ENCODE results near the gene MBD5.
"Not testable (repeated sequence)": the region's sequence is repeated elsewhere in the genome, so short reads cannot be mapped to it uniquely, and the experiment has no call there.

Gene MBD5

DNA sequence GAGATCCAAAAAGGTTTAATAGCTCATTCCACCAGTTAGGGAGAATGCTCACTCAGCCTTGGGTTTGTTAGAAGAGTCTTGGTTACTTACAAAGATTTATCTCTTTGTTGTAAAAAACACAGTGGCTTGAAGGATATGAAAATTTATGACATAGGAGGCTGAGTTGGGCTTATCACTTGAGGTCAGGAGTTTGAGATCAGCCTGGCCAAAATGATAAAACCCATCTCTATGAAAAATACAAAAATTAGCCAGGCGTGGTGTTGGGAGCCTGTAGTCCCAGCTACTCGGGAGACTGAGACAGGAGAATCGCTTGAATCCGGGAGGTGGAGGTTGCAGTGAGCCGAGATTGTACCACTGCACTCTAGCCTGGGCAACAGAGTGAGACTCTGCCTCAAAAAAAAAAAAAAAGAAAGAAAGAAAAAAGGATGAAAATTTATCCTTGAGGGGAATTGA is 522.2 kb downstream of the MBD5 start:
- not testable (repeated sequence) for DNase-seq (ENCODE audit: low read depth, low spot score)

DNA sequence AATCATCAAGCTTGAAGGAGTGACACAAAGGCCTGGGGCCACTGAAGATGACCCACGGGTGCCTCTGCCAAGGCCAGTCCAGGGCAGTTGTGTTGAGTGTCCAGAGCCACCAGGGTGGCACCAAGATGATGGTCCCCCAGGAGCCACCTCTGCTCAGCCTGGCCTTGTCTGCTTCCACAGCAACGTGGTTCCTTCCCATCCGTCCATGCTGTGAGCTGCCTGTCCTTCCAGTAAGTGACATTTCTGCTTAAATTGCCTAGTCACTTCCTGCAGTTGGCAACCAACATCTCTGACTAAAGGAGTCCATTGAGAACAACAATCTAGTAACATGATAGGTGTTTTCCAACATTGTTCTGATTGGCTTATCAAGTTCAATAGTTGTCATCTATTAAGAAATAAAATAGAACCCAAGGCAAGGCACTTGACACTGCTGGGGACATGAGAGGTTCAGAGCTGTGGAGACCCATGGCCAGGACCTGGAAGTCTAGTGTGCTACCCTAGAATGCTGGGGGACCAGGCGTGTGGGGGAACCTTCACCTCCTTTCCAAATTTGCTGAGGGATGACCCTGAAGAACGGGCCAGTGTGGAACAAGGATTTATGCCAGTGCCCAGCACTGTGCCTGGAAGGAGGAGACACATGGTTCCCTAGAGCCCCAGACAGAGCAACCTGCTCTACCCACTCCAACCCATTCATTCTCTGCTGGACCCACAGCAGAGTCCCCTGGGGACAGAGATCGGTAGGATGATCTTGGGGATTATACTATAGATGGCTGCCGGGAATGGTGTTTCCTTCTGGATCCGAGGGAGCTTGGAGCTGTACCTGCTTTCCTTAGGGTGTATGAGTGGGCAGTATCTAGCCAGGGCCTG is 524.7 kb downstream of the MBD5 start:
- DNase-seq (ENCODE audit: low read depth, low spot score): no peak

DNA sequence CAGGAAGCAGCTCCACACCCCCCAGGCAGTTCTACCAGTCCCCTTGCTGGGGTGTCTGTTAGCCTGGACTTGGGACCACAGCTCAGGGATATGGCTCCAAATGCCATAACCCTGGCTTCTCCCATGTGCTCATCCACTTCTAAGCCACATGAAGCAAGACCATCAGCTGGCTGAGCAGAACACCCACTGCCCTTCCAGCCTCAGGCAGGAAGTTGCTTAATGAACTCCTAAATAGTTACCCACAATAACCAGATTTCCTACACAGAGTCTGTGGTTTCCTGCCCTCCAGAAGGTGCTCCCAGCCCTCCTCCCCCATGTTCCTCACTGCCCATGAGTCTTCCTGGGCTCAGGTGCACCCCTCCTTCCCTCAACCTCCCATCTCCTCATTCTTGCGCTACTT is 525.4 kb downstream of the MBD5 start:
- no peak for DNase-seq (ENCODE audit: low read depth, low spot score)

DNA sequence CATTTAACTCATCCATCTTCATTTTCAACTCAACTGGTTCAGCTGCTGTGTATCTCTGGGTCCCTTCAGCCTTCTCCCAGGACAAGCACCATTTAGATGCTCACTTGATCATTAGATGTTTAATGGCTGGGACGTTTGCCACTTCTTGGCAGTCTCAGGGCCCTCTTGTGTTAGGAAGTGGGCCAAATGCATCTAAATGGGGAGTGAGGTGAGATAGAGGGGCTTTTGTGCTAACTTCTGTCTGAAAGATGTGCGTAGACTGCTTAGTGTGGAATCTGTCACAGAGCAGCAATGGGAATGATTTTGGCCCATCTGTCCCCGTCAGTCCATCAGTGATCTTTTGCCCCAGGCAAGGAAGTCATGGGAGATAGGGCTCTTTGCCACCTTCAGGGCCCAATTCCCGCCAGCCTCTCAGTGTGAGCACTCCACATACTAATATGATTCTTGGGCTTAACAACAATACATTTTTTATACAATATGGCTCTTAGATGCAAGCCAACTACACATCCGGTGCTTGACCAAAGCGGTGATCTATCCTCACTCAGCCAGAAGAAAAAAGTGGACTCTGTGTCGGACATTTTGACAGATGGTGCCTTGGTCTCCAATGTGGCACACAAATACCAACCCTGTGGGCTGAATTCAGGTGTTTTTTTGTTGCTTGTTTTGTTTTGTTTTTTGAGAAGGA is 528.0 kb downstream of the MBD5 start:
- no peak for DNase-seq (ENCODE audit: low read depth, low spot score)

DNA sequence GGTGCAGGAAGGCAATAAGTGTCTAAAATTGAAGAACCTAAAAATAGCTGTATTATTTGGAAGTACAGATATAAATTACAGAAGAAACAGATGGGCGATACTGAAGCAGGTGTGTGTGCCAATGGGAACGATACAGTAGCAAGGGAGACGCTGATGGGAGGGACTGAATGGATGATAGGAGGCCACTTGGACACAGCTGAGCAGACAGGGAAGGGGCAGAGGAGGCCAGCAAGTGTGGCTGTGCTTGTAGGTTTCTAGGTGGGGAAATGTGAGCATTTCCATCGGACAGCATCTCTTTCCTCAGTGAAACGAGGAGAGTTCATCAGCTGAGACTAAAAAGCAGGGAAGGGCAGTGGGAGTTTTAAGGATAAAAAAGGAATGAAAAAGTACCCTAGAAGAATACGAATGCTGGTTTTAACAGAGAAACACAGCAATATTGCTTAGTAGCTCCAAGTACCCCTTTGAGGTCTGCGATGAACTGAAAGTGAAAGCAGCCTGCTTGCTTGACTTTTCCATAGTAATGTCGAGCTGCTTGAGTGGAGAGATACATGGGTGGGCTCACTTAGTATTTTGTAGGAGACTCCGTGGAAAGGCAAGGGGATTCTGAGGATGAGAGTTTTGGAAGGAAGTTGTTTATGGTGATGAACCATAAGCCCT is 531.9 kb downstream of the MBD5 start:
- DNase-seq (ENCODE audit: low read depth, low spot score): no peak

DNA sequence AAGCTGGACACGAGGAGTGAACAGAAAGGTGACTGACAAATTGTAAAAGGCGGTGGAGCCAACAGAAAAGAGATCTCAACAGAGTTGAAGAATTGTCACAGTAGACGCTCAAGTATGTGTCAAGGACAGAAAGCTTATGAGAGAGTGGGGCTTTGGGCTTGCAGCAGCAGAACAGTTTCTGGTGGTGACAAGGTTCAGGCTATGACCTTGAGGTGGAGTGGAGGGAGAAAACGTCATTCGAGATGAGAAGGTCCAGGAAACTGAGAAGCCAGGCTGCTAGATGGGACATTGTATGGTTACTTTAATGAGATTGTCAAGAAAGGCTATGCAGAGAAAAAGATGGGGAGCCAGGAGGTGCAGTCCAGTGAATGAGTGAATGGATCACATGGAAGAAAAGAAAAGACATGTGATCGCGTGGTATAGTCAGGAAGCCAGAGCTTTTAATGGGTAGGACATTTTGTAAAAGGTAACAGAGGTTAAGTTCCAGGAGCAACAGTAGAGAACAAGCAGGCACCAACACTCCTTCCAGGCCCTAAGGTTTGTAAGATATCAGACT is 532.5 kb downstream of the MBD5 start:
- no peak for DNase-seq (ENCODE audit: low read depth, low spot score)

DNA sequence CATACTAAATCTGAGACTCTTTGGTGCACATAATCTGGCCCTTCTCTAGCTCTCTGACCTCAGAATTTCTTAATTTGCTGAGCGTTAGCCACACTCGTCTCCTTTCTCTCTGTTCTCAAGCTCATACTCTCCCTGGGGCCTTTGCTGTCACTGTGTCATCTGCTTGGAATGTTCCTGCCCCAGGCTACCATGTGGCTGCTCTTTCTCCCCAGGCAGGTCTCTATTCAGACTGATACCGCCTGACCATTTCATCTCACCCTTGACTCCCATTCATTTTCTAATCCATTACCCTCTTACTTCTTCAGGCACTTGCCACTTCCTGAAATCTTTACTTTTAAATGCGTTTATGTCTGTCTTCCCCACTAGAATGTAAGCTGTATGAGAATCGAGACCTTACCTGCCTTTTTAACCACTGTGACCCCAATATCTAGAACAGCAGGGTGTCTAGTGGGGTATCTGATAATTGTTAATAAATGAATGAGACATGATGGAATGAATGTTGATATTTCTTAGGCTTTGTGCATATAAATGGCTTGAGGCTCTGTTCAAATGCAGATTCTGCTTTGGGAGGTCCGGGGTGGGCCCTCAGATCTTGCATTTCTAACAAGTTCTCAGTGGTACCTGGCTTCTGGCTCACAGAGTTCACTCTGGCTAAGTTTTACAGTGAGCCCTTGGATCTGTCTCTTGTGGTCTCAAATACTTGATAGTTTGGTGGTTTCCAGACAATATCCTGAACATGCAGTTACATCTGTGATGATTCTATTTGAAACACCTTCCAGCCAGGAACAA is 533.8 kb downstream of the MBD5 start:
- no peak for DNase-seq (ENCODE audit: low read depth, low spot score)

DNA sequence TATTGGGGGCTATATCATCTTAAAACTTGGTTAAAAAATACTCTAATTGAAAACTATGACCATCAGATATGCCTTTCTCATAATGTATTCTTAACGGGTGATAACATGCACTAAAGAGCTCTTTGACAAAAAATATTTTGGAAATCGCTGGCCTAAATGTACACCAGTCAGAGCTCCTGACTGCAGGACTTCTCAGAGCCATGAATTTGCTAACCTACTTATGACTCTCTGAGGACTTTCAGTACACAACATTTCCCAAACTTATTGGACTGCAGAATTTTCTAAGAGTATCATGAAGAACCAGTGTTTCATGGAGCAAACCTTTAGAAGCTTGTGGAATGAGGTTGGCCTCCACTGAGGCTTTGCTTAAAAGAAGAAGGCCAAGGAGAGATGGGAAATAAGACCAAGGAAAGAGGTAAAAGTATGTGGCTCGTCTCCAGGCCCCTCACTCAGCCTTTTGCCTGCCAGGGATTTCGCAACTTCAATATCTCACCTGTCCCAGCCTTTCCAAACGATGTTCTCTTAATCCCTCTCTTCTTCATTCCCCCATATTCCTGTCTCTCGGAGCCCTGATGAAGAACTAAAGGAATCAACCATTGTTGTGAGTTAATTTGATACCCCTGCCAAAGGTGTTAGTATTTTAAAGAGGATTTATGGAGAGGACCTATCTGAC is 534.9 kb downstream of the MBD5 start:
- no peak for DNase-seq (ENCODE audit: low read depth, low spot score)

DNA sequence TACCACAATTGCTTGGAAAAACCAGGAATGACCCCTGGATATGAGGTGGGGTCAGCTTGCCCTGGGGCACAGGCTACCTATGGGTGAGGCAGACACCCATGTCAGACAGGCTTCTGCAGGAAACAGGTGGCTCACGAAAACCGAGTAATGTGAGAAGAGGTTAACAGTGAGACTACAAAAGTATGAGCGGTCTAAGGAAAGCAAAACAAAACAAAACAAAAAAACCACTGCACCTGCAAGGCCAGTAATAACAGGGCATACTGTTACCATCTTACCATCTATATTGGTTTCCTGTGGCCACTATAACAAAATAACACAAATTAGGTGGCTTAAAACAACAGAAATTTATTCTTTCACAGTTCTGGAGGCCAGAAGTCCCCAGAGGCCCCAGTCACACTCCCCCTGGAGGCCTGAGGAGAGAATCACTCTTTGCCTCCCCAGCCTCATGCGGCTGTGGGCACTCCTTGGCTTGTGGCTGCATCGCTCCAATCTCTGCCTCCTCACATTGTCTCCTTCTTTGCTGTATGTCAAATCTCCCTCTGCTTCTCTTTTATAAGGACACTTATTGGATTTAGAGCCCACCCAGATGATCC is 537.0 kb downstream of the MBD5 start:
- DNase-seq (ENCODE audit: low read depth, low spot score): no peak

DNA sequence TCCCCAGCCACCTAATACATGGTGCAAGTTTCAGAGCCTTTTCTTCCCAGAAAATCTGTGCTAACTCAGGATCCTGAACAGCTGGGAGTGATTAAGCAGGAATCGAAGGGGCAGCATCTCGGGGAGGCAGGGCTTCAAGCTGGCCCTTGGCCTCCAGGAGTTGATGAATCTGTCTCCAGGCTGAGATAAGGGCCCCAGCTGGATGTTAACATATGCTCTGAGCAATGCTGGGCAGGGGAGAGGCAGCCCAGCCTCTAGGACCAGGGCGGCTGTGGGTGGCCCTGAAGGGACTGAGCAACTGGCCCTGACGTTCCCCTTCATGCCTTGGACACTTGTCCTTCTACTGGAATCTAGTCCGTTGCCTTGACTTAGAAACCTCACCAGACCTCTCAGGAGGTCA is 539.6 kb downstream of the MBD5 start:
- DNase-seq (ENCODE audit: low read depth, low spot score): no peak

DNA sequence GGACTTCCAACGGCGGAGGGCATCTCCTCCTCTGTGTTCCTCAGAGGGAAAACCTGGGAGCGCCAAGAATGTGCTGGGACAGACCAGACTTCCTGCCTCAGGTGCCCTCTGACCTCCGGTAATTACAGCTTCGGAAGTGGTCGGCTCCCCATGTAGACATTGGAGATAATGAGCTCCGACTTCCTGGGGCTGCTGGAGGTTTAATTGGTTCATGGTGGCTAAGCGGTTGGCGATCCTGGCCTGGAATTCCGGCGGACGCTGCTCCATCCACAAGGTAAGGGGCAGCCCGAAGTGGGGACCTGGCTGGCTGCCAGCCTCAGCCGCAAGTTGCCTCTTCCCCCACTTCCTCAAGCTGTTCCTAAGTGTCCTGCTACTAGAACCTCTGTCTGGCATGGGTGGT is 540.5 kb downstream of the MBD5 start:
- no peak for DNase-seq (ENCODE audit: low read depth, low spot score)

DNA sequence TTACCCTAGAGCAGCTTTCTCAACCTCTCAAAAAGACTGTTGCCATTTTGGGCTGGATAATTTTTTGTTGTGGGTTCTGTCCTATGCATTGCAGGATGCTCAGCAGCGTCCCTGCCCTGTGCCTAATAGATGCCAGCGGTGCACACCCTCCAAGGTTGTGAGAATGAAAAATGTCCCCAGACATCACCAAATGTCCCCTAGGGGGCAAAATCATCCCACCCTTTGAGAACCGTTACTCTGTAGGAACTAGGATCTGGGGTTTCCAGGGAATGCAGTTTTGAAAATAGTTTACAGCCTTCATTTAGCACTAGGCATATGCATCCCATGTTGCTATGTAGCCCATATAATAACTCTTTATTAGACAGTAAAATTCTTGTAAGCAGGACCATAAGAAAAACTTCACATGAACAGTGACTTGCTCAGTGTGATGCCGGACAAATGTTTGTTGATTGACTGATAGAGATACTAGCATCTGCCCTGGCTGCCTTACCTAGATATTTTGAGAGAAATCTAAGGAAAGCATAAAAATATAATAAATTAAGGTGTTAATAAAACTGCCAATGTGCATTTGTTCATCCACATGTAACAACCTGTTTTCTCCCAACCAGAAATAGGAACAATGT is 544.5 kb downstream of the MBD5 start:
- no peak for DNase-seq (ENCODE audit: low read depth, low spot score)
